HG02885 (cell line): ENCODE data around the gene SUMO1.

ENCODE experiments used
- ATAC-seq: cut with Tn5 transposase; IDR thresholded peaks from one replicate; pipeline ENCODE4 v1.9.1; 2021; ENCODE audit warnings: mild to moderate bottlenecking; ENCODE audit not compliant: unreplicated experiment, poor library complexity

The SUMO1 gene

DNA sequence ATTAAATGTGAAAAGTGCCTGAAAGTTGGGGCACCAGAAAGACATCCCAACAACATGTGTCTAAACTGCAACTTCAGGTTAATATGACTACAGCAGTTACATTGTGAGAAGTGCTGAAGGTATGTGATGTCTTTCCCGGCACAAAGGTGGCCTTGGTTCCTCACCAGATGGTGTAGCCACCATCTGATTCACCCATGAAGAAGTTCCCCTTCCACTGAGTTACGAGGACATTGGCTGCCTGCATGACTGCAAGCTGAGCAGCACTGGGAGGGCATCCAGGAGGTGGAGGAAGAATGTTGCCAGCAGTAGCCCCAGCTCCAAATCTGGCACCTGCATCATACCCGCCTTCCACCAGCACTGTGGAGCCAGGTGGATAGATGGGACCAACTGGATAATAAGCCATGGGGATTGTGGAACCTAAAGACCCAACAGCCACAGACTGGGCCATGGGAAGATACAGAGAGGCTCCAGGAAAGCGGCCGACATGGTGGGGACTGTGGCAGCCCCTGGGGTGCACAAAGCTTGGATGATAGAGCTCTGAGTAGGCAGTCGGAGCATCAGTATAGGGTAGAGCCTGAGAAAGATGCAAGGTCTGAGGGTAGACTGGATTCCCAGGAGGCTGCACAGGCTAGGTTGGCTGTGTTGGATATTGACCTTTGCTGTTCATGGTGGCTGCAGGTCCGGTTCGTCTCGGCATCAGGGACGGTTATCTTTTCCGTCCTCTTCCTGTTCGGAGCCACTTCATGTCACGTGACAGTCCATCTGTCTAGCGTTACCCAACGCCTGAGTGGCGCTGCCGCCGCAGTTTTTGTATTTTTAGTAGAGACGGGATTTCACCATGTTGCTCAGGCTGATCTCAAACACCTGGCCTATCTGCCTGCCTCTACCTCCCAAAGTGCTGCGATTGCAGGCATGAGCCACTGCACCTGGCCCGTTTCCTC is 36.9 kb downstream of the SUMO1 start:
- no peak for ATAC-seq

GRCh38 chr2:202196727-202197126 is 41.7 kb downstream of the SUMO1 start:
- ATAC-seq: no peak

DNA sequence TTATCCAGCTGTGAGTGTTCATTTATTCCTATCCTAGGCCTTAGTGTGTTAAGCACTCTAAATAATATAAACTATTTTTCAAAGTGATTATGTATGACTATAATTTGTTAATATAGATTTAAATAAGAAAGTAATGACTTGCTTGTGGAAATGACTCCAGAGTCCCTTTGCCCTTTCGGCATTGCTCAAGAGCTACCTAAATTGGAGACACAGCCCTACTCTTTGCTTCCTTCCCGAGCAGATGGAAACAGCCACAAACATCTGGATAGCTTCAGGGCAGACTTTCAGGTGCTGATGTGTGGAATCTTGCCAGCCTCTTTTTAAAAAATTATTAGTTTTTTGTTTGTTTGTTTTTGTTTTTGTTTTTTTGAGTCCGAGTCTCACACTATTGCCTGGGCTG is 44.0 kb downstream of the SUMO1 start:
- ATAC-seq: no peak

DNA sequence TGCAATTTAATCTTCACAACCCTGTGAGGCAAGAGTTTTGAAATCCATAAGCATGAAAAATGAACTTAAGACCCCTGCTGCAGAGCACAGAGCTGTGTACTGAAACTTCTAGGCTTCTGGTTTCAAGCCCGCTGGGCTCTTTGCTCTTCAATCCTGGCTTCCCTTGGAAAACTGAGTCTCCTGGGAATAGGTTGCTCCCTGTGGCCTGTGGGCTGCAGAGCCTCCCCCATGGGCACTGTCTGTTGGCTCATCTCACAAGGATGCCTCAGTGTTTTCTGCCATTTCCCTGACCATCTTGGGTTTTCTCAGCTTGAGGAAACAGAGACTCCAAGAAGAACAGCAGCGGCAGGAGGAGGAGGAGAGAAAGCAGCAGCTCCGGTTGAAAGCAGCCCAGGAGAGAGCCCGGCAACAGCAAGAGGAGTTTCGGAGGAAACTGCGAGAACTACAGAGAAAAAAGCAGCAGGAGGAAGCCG is 44.5 kb downstream of the SUMO1 start:
- no peak for ATAC-seq

- no peak for ATAC-seq
Observed at GRCh38 chr2:202193305-202193704, 45.1 kb downstream of the SUMO1 start.

DNA sequence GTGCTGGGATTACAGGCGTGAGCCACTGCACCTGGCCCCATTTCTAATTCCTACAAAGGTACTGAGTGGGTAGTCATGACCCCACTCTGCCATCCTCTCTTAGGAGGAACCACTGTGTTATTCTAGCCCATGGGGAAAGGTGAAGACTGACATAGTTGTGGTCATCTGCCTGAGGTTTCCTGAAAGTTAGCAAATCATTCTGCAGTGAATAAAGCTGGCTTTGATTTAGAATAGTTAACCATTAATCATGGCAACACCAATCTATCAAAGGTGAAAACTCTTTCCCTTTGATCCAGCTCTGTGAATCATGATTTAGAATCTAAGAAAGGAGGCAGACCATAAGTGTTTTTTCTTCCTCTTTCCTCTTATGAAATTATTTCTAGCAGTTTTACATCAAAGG is 50.8 kb downstream of the SUMO1 start:
- no peak for ATAC-seq

GRCh38 chr2:202186641-202187202 is 51.7 kb downstream of the SUMO1 start:
- ATAC-seq: no peak

- ATAC-seq: no peak
Observed at GRCh38 chr2:202185156-202185555, 53.2 kb downstream of the SUMO1 start.

DNA sequence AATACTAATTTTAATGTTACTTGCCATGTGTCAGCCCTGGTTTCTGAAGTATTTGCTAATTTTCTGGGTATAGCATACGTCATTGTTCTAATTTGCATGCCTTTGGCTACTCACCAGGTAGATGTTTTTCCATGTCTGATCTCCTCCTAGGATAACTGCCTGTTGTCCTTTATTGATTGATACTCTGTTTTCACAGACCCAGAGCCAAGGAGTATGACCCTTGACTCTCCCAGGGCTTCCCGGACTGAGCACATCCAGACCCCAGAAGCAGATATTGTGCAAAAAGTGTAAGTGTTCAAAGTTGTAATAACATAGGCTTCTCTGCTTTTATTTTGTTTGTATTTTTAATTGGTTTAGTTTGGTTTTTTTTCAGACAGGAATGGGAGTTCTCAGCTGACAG is 53.8 kb downstream of the SUMO1 start:
- ATAC-seq: no peak

- ATAC-seq: peak; percentile 48
Observed at GRCh38 chr2:202178346-202178958, 59.9 kb downstream of the SUMO1 start.

- peak; percentile 83 for ATAC-seq
Observed at GRCh38 chr2:202172439-202173211, 65.8 kb downstream of the SUMO1 start.

GRCh38 chr2:202171241-202171825 is 67.1 kb downstream of the SUMO1 start:
- ATAC-seq: no peak

GRCh38 chr2:202169832-202170424 is 68.5 kb downstream of the SUMO1 start:
- no peak for ATAC-seq

GRCh38 chr2:202169131-202169530 is 69.3 kb downstream of the SUMO1 start:
- ATAC-seq: no peak

GRCh38 chr2:202165945-202166344 is 72.5 kb downstream of the SUMO1 start:
- ATAC-seq: no peak

- no peak for ATAC-seq
Observed at GRCh38 chr2:202165208-202165607, 73.2 kb downstream of the SUMO1 start.

DNA sequence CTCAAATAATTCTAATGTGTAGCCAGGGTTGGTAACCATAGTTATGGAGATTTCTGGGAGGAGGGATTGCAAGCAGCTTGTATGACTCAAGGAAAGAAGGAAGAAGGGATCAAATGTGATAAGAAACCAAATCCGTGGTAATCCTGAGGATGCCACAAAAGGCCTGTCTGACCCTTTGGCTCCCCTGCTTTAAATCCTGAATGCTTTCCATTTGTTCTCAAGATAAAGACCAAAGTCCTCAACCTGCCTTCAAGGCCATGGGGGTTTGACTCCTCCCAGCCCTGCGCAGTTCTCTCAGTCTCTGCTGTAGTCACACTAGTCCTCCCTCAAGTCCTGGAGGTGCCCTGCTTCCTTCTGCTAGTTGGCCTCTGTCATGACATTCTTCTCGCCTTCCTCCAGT is 74.0 kb downstream of the SUMO1 start:
- no peak for ATAC-seq

GRCh38 chr2:202161151-202161835 is 77.1 kb downstream of the SUMO1 start:
- ATAC-seq: no peak

DNA sequence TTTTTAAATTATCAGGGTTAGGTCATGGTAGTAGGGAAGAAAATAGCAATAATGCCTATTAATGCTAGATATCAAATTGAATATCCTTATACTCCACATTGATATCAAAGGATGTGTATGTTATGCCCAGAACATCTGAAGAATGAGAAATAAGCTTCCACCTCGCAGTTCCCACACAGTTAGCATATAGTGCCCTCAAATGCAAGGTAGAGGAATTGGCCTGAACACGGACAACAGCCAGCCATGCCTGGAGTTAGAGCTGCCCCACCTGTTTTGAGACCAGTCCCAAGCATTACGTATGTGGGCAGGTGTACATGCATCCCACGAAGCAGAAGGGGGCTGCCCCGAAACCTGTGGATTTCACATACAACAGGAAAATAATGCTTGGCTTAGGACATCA is 79.6 kb downstream of the SUMO1 start:
- ATAC-seq: no peak
